Loucy (cell line): Measurements from ENCODE around the gene TERB2.
"Not testable (repeated sequence)": the region's sequence is repeated elsewhere in the genome, so short reads cannot be mapped to it uniquely, and the experiment has no call there.

Experiments used
- H2AFZ ChIP-seq: fragments of 200-600 bp; sonication (generic); 2 replicates; pipeline ENCODE4 v1.6.0; 2016; ENCODE audit warnings: antibody characterized with exemption, mild to moderate bottlenecking, low read length, moderate library complexity
- H3F3A ChIP-seq: fragments of 200-600 bp; 2 replicates; pipeline ENCODE4 v1.6.0; 2016; ENCODE audit warnings: antibody characterized with exemption, low read depth, mild to moderate bottlenecking
- H3K27me3 ChIP-seq: fragments of 200-600 bp; sonication (generic); 2 replicates; pipeline ENCODE4 v1.6.1; 2014; ENCODE audit warnings: low read length, mild to moderate bottlenecking; ENCODE audit not compliant: insufficient read depth, poor library complexity, severe bottlenecking
- H3K36me3 ChIP-seq: fragments of 200-600 bp; sonication (generic); 2 replicates; pipeline ENCODE4 v1.6.1; 2016; ENCODE audit warnings: low read length; ENCODE audit not compliant: insufficient read depth
- H3K4me1 ChIP-seq: fragments of 200-600 bp; sonication (generic); 2 replicates; pipeline ENCODE4 v1.5.1; 2014; ENCODE audit warnings: low read length, mild to moderate bottlenecking; ENCODE audit not compliant: insufficient read depth, poor library complexity, severe bottlenecking
- H3K4me2 ChIP-seq: fragments of 200-600 bp; sonication (generic); 2 replicates; pipeline ENCODE4 v1.6.0; 2014; ENCODE audit warnings: antibody characterized with exemption, low read length, low read depth, mild to moderate bottlenecking; ENCODE audit not compliant: poor library complexity, severe bottlenecking
- H3K4me3 ChIP-seq: fragments of 200-600 bp; sonication (generic); 2 replicates; pipeline ENCODE4 v1.5.1; 2014; ENCODE audit warnings: low read length, mild to moderate bottlenecking, mixed read lengths; ENCODE audit not compliant: poor library complexity, severe bottlenecking
- H3K79me2 ChIP-seq: fragments of 200-600 bp; sonication (generic); 2 replicates; pipeline ENCODE4 v1.6.1; 2014; ENCODE audit warnings: low read length; ENCODE audit not compliant: insufficient read depth
- H3K9ac ChIP-seq: fragments of 200-600 bp; sonication (generic); 2 replicates; pipeline ENCODE4 v1.6.0; 2014; ENCODE audit warnings: mild to moderate bottlenecking, low read depth, low read length, moderate library complexity; ENCODE audit not compliant: poor library complexity, severe bottlenecking
- H3K9me2 ChIP-seq: fragments of 200-600 bp; sonication (generic); replicated peaks from 2 replicates; pipeline ENCODE4 v1.6.1; 2016; ENCODE audit warnings: low read depth, low read length, mixed read lengths
- H3K9me3 ChIP-seq: fragments of 200-600 bp; sonication (generic); 2 replicates; pipeline ENCODE4 v1.6.1; 2014; ENCODE audit warnings: mild to moderate bottlenecking, antibody characterized with exemption, low read length, low read depth; ENCODE audit not compliant: insufficient read depth
- H4K20me1 ChIP-seq: fragments of 200-600 bp; sonication (generic); 2 replicates; pipeline ENCODE4 v1.6.0; 2014; ENCODE audit warnings: antibody characterized with exemption, low read length, mild to moderate bottlenecking; ENCODE audit not compliant: insufficient read depth, poor library complexity, severe bottlenecking
- EZH2phosphoT487 ChIP-seq: fragments of 200-600 bp; IDR thresholded peaks from 2 replicates; pipeline ENCODE4 v1.6.1; 2018; ENCODE audit warnings: antibody characterized with exemption, mild to moderate bottlenecking, moderate library complexity, borderline replicate concordance
- TF ChIP-seq, protein P1 (sequence below): fragments of 200-600 bp; sonication (generic); conservative IDR thresholded peaks from 2 replicates; pipeline ENCODE4 v1.5.1; 2014; ENCODE audit warnings: mild to moderate bottlenecking, antibody characterized with exemption, low read length

The TERB2 gene

DNA sequence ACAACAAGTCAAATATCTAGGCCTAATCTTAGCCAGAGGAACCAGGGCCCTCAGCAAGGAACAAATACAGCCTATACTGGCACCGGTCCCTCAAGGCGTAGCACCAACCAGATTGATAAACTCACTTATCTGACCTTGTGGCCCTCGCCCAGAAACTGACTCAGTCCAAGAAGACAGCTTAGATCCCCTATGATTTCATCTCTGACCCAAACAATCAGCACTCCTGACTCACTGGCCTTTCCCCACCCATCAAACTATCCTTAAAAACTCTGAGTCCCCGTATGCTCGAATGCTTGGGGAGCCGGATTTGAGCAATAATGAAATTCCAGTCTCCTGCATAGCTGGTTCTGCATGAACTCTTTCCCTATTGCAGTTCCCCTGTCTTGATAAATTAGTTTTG lies 64.9 kb downstream of the TERB2 start:
- Histone ChIP-seq H3K9me3 (no peaks in the 10 kb centered on the region), H3K9me2 (no peaks in the 10 kb centered on the region), H3F3A (no peaks in the 10 kb centered on the region), H3K79me2 (peaks cover 14% of the 10 kb centered on the region), H3K4me1 (peaks cover 18% of the 10 kb centered on the region), H3K27me3 (no peaks in the 10 kb centered on the region), H3K36me3 (no peaks in the 10 kb centered on the region), H3K9ac (no peak overlapping the region), H3K4me3 (no peak overlapping the region), H3K4me2 (no peak overlapping the region), H4K20me1 (no peaks in the 10 kb centered on the region), H2AFZ (no peak overlapping the region)
- TF ChIP-seq EZH2phosphoT487, result no peak
- TF ChIP-seq, protein P1, sequence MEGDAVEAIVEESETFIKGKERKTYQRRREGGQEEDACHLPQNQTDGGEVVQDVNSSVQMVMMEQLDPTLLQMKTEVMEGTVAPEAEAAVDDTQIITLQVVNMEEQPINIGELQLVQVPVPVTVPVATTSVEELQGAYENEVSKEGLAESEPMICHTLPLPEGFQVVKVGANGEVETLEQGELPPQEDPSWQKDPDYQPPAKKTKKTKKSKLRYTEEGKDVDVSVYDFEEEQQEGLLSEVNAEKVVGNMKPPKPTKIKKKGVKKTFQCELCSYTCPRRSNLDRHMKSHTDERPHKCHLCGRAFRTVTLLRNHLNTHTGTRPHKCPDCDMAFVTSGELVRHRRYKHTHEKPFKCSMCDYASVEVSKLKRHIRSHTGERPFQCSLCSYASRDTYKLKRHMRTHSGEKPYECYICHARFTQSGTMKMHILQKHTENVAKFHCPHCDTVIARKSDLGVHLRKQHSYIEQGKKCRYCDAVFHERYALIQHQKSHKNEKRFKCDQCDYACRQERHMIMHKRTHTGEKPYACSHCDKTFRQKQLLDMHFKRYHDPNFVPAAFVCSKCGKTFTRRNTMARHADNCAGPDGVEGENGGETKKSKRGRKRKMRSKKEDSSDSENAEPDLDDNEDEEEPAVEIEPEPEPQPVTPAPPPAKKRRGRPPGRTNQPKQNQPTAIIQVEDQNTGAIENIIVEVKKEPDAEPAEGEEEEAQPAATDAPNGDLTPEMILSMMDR, result no peak

DNA sequence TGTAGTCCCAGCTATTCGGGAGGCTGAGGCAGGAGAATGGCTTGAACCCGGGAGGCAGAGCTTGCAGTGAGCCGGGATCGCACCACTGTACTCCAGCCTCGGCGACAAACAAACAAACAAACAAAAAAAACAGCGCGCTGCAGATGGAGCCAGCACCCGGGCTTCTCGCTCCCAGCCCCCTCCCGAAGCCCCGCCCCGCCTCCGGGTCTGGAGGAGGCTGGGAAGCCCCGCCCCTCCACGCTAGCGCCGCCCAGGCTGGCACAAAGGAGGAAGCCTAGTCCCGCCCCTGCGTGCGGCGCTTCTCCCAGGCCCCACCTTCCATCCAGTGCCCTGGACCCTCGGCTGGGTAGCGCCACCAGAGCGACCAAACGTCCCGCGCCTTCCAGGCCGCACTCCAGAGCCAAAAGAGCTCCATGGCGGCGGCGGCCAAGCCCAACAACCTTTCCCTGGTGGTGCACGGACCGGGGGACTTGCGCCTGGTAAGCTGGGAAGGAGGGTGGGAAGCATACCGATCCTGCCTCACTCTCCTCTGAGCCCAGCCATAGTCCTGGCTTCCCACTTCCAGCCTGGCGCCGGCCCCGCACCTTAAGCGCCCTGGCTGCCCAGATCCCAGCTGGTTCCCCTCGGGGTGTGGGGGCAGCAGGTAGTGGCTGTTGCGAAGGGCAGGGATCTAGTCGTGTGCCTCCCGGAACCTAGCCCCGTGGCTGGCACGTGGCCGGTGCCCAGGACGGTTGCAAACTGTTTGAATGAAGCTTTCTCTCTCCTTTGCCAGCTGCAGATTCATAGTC lies 66.6 kb downstream of the TERB2 start, which contains the start of gene SORD:
Gene SORD (plus strand): TSS at position 325 of the 788 bp plus-strand sequence. CDS start 89 bp downstream, at position 414.
- H3K27me3 ChIP-seq, result no peaks in the 10 kb centered on the region
- H3K9me2 ChIP-seq, result no peaks in the 10 kb centered on the region
- no peaks in the 10 kb centered on the region for H3K9me3 ChIP-seq
- H3K36me3 ChIP-seq, result no peaks in the 10 kb centered on the region
- TF ChIP-seq, protein P1, result no peak
- no peak for TF ChIP-seq EZH2phosphoT487
- peak within 1 kb of the TSS; percentile 88 for H3K9ac ChIP-seq
- peak within 1 kb of the TSS; percentile 76 for H3K4me2 ChIP-seq
- peaks cover 33% of the 10 kb centered on the region for H3K4me1 ChIP-seq
- peak within 1 kb of the TSS; percentile 77 for H2AFZ ChIP-seq
- peaks cover 31% of the 10 kb centered on the region for H3K79me2 ChIP-seq
- no peaks in the 10 kb centered on the region for H4K20me1 ChIP-seq
- H3F3A ChIP-seq, result no peaks in the 10 kb centered on the region
- peak within 1 kb of the TSS; percentile 80 for H3K4me3 ChIP-seq

DNA sequence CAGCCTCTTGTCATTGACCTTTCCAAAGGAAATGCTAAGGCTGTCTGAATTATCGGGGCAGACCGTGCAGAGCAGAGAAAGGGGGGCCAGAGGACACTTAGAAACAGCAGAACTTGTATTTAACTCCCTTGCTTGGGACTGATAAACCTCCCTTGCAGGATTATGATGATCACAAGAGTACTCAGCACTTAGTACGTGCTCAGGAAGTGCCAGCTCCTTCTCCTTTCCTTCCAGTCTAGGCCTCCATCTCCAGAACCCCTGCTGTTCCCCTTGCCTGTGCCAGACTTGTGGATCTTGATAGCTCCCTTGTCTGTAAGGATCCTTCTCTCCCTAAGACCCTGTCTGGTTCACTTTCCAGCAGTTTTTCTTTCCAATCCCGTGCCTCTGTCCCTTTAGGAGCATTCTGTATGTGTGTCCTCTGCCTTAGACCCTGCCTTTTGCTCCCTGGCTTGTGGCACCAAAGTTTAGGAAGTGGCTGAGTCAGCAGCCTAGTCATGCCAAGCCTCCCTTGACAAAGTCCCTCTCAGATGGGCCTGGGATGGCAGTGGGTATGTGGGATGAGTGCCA lies 67.3 kb downstream of the TERB2 start:
- Histone ChIP-seq H3K4me1 (peaks cover 33% of the 10 kb centered on the region), H3F3A (no peaks in the 10 kb centered on the region), H3K27me3 (no peaks in the 10 kb centered on the region), H3K79me2 (peaks cover 33% of the 10 kb centered on the region), H3K9me2 (no peaks in the 10 kb centered on the region), H3K4me2 (peak overlapping the region; percentile 76), H3K36me3 (no peaks in the 10 kb centered on the region), H3K9ac (peak overlapping the region; percentile 88), H3K4me3 (peak overlapping the region; percentile 80), H4K20me1 (no peaks in the 10 kb centered on the region), H3K9me3 (no peaks in the 10 kb centered on the region), H2AFZ (peak overlapping the region; percentile 77)
- no peak for TF ChIP-seq EZH2phosphoT487
- TF ChIP-seq, protein P1, result no peak

DNA sequence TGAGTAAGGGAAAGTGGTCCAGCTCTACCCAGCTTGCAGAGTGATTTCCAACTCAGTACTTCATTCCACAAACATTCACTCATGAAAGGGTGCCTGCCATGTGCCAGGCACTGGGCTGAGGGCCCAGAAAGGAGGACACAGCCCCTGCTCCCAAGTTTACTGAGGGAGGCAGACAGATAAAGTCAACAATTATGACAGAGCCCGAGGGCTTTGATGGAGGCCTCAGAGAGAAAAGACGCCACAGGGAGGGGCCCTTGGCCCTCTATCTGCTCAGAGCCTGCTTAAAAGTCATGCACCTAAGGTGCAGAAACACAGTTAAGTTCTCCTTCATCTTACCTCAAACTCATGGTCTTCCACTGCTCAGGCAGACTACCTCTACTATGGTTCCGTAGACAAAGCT lies 68.2 kb downstream of the TERB2 start:
- not testable (repeated sequence) for H3K27me3 ChIP-seq, H3K9me3 ChIP-seq, H4K20me1 ChIP-seq, H3K36me3 ChIP-seq, H3K9me2 ChIP-seq, H2AFZ ChIP-seq, H3F3A ChIP-seq, H3K9ac ChIP-seq
- Histone ChIP-seq H3K4me2 (peak overlapping the region; percentile 76), H3K4me1 (peaks cover 33% of the 10 kb centered on the region), H3K4me3 (peak overlapping the region; percentile 67), H3K79me2 (peaks cover 36% of the 10 kb centered on the region)

DNA sequence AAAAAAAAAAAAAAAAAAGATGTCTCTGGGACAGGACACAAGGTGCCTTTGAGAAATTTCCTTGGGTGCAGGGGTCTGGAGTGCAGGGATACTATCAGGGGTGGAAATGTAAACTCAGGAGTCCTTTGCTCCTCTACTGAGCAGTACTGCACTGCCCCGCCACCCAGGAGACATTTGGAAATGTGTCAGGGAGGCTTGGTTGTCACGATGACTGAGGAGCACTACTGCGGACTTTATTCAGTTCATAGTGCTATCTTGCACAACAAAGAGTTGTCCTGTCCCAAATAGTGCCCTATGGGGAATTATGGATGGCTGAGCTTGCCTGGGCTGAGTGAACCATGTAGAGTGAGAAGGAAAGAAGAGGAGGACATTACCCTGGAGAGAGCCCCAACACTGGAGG lies 69.1 kb downstream of the TERB2 start:
- not testable (repeated sequence) for H2AFZ ChIP-seq, H3F3A ChIP-seq, H3K9me3 ChIP-seq, H3K27me3 ChIP-seq, H3K9me2 ChIP-seq, H3K9ac ChIP-seq, H4K20me1 ChIP-seq, H3K36me3 ChIP-seq
- Histone ChIP-seq H3K4me3 (peak overlapping the region; percentile 67), H3K4me2 (peak overlapping the region; percentile 76), H3K79me2 (peaks cover 36% of the 10 kb centered on the region), H3K4me1 (peaks cover 33% of the 10 kb centered on the region)
